Left ventricle myocardium superior (tissue), 1 donor: ENCODE results near the gene KLHL35. TPM values are rescaled to one million over a fixed set of nuclear protein-coding genes. Genes with fewer than 3 reads are reported as not detected.
A peak's percentile ranks its signal among the peaks of the same experiment; 100 is the strongest.
"Not testable (repeated sequence)": the region's sequence is repeated elsewhere in the genome, so short reads cannot be mapped to it uniquely, and the experiment has no call there.

Experiments used
- ATAC-seq: fragments of 200-7000 bp; cut with Tn5 transposase; one replicate; pipeline ENCODE4 v1.9.1; 2020; ENCODE audit warnings: mild to moderate bottlenecking, moderate library complexity
- DNase-seq: peaks from one replicate; pipeline ENCODE4 v3.0.0-alpha.2; 2020
- intact Hi-C: fragments of 100-400 bp; cut with micrococcal nuclease; formaldehyde crosslinking; loops from one replicate; pipeline ENCODE4 v1.11.0; 2022
- total RNA-seq: library from RNA; stranded (reverse); fragmentation: NEBNext Ultra II Directional; extraction: Animal tissue kit (Norgen Biotek cat#: 25700); gene quantifications from one replicate; pipeline ENCODE4 v1.2.1, GENCODE V29; 2021
- donor health status: DM: no; HTN: yes; CAD: no; lungs with severe emphysema.

The KLHL35 gene
- total RNA-seq, 1 donor from 2014 or later: 0.89 TPM

- intact Hi-C loops: loop anchor here (5.0 kb wide), 1 partner anchor 99 kb away; no protein-coding TSS in a partner anchor
- ATAC-seq (peak; percentile 62), DNase-seq (peak; percentile 31)
Measured at GRCh38 chr11:75380716-75381420, 52.1 kb downstream of the KLHL35 start.

- intact Hi-C loops: loop anchor here (5.0 kb wide), 1 partner anchor 98 kb away; no protein-coding TSS in a partner anchor
- ATAC-seq (no peak), DNase-seq (no peak)
Measured at GRCh38 chr11:75380245-75380644, 52.8 kb downstream of the KLHL35 start.

GRCh38 chr11:75378776-75379175 lies 54.2 kb downstream of the KLHL35 start:
- ATAC-seq, intact Hi-C loops, DNase-seq: not testable (repeated sequence)

- intact Hi-C loops: no loop called here
- DNase-seq (no peak), ATAC-seq (no peak)
Measured at GRCh38 chr11:75376175-75376574, 56.8 kb downstream of the KLHL35 start.

- intact Hi-C loops: no loop called here
- DNase-seq (no peak), ATAC-seq (no peak)
Measured at GRCh38 chr11:75375626-75376025, 57.4 kb downstream of the KLHL35 start.

- intact Hi-C loops: no loop called here
- DNase-seq: no peak
- no peak for ATAC-seq
Measured at GRCh38 chr11:75374646-75375045, 58.4 kb downstream of the KLHL35 start.

- ATAC-seq (no peak), DNase-seq (no peak)
- intact Hi-C loops: no loop called here
Measured at GRCh38 chr11:75373201-75373600, 59.8 kb downstream of the KLHL35 start.

Other genes with a start within 250 kb of the KLHL35 start
- not detected for gene TPBGL, start 192.4 kb downstream of the KLHL35 start, total RNA-seq
- gene ARRB1, start 81.5 kb downstream of the KLHL35 start, total RNA-seq: 26.5 TPM
- 874 TPM for gene RPS3, start 33.7 kb downstream of the KLHL35 start, total RNA-seq
- gene GDPD5, start 92.7 kb upstream of the KLHL35 start, total RNA-seq: 8.4 TPM
- 58.5 TPM for gene SERPINH1, start 129.1 kb upstream of the KLHL35 start, total RNA-seq
- 5.4 TPM for gene MAP6, start 235.8 kb upstream of the KLHL35 start, total RNA-seq